ENCODE measurements around the gene TNFRSF13B.

DNA sequence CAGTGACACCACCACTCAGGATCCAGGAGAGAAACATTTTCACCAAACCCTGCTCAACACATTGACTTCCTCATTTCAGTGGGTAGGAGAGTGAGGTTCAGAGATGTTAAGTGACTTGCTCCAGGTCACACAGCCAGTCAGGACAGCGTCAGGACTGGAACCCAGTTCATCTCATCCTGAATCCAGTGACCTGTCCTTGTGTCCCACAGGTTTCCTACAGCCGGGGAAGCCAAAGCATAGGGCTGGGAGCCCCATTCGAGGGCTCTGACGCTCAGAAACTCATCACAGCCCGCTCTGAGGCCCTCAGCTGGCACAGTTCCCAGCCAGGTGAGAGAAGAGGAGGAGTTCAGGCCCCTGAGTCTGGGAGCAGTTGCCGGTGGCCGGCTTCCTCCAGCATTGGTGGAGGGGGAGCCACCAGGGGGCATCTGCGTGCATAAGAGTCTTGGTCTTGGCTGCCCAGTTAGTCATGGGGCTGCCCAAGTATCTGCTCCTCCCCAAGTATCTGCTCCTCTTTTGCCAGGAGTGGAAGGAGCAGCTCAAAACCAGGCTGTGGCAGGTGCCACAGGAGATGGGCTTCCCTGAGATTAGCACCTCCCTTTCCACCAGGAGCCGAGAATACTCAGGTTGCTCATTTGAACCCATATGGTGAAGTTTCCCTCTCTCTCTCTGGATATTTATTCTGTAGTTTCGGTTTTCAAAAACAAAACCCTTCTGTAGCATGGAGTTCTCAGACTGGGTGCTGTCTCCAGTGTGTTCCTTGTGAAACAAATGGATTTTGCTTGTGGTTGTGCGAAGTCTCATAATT, 56.0 kb downstream of the TNFRSF13B start:
- TF ChIP-seq EP300 (IDR thresholded peaks at IDR 0.05; ENCODE audit: low read depth) (no peak), POLR2A (IDR thresholded peaks at IDR 0.05) (no peak), POLR2AphosphoS5 (IDR thresholded peaks at IDR 0.05) (no peak)
- TF ChIP-seq, protein P1, sequence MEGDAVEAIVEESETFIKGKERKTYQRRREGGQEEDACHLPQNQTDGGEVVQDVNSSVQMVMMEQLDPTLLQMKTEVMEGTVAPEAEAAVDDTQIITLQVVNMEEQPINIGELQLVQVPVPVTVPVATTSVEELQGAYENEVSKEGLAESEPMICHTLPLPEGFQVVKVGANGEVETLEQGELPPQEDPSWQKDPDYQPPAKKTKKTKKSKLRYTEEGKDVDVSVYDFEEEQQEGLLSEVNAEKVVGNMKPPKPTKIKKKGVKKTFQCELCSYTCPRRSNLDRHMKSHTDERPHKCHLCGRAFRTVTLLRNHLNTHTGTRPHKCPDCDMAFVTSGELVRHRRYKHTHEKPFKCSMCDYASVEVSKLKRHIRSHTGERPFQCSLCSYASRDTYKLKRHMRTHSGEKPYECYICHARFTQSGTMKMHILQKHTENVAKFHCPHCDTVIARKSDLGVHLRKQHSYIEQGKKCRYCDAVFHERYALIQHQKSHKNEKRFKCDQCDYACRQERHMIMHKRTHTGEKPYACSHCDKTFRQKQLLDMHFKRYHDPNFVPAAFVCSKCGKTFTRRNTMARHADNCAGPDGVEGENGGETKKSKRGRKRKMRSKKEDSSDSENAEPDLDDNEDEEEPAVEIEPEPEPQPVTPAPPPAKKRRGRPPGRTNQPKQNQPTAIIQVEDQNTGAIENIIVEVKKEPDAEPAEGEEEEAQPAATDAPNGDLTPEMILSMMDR (IDR thresholded peaks at IDR 0.05), result peak in 4 of 5 experiments; percentile 26 to 41 (median 35)
